Ishikawa (cell line): ENCODE data around the gene MAEA.
A peak's percentile ranks its signal among the peaks of the same experiment; 100 is the strongest.

Experiments used
- EGR1 ChIP-seq: IDR thresholded peaks from 2 replicates; pipeline ENCODE4 v1.6.1; 2012
- EP300 ChIP-seq: IDR thresholded peaks from 2 replicates; pipeline ENCODE4 v1.6.1; 2012; ENCODE audit warnings: borderline replicate concordance
- FOXM1 ChIP-seq: IDR thresholded peaks from 2 replicates; pipeline ENCODE4 v1.6.1; 2012; ENCODE audit warnings: low read depth, borderline replicate concordance
- ZBTB7A ChIP-seq: IDR thresholded peaks from 2 replicates; pipeline ENCODE4 v1.6.1; 2012; ENCODE audit warnings: low read depth
- TF ChIP-seq, protein P1 (sequence below): IDR thresholded peaks from 2 replicates; pipeline ENCODE4 v1.6.1; 2012
- TF ChIP-seq, protein P2 (sequence below): IDR thresholded peaks from 2 replicates; pipeline ENCODE4 v1.6.1; 2012; ENCODE audit warnings: low read depth, mild to moderate bottlenecking
- TF ChIP-seq, protein P3 (sequence below): IDR thresholded peaks from 2 replicates; pipeline ENCODE4 v1.6.1; 2012

DNA sequence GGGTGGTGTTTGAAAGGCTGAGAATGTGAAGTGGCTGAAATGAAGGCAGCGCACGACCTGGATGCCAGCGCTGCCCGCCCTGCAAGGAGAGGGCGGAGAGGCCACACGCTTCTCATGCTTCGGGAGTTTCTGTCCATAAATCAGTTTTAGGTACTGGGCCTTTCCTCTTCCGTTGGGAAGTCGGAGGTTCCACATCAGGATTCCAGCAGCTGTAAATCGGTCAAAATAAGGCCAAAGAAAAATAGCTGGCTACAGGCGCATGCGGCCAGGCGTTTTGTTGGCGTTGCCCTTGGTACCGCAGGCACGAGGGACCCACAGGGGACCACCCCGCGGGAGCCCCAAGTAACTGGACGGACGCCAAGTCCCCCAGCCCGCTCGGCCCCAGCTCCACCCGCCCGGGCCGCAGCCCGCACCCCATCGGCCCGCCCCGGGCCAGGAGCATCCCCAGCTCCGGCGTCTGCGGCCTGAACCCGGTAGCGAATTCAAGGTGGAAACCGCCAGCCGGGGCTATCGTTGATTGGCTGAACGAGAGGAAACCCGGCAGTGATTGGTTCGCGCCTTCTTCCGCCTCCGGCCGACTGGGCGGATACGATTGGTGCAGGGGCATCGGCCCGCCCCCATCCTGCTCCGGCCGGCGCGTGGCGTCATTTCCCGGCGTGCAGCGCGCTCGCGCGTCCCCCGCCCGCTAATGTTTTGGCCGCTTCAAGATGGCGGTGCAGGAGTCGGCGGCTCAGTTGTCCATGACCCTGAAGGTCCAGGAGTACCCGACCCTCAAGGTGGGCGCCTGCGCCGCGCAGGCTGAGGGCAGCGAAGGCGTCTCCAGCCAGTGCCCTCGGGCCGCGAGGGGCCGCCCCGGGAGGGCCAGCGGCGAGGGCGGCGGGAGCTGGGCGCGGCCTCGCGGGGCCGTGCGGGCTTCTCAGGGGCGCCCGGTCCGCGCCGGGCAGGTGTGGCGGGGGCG, at the start of gene MAEA:
- peak; percentile 24; the same call in 1 of the 2 replicates for TF ChIP-seq FOXM1
- TF ChIP-seq EP300: no peak
- TF ChIP-seq, protein P1, sequence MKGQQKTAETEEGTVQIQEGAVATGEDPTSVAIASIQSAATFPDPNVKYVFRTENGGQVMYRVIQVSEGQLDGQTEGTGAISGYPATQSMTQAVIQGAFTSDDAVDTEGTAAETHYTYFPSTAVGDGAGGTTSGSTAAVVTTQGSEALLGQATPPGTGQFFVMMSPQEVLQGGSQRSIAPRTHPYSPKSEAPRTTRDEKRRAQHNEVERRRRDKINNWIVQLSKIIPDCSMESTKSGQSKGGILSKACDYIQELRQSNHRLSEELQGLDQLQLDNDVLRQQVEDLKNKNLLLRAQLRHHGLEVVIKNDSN: peak; percentile 25; the same call in 1 of the 2 replicates
- TF ChIP-seq, protein P2, sequence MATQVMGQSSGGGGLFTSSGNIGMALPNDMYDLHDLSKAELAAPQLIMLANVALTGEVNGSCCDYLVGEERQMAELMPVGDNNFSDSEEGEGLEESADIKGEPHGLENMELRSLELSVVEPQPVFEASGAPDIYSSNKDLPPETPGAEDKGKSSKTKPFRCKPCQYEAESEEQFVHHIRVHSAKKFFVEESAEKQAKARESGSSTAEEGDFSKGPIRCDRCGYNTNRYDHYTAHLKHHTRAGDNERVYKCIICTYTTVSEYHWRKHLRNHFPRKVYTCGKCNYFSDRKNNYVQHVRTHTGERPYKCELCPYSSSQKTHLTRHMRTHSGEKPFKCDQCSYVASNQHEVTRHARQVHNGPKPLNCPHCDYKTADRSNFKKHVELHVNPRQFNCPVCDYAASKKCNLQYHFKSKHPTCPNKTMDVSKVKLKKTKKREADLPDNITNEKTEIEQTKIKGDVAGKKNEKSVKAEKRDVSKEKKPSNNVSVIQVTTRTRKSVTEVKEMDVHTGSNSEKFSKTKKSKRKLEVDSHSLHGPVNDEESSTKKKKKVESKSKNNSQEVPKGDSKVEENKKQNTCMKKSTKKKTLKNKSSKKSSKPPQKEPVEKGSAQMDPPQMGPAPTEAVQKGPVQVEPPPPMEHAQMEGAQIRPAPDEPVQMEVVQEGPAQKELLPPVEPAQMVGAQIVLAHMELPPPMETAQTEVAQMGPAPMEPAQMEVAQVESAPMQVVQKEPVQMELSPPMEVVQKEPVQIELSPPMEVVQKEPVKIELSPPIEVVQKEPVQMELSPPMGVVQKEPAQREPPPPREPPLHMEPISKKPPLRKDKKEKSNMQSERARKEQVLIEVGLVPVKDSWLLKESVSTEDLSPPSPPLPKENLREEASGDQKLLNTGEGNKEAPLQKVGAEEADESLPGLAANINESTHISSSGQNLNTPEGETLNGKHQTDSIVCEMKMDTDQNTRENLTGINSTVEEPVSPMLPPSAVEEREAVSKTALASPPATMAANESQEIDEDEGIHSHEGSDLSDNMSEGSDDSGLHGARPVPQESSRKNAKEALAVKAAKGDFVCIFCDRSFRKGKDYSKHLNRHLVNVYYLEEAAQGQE: no peak
- TF ChIP-seq, protein P3, sequence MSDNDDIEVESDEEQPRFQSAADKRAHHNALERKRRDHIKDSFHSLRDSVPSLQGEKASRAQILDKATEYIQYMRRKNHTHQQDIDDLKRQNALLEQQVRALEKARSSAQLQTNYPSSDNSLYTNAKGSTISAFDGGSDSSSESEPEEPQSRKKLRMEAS: peak; percentile 44; the same call in 1 of the 2 replicates
- TF ChIP-seq ZBTB7A: no peak
- no peak for TF ChIP-seq EGR1
